Measurements from ENCODE around the gene THAP5.

THAP5 gene

GRCh38 chr7:108528183-108528712, 41.3 kb downstream of the THAP5 start:
- DNase-seq: no peak

- no peak for DNase-seq
These were observed 42.8 kb downstream of the THAP5 start for GRCh38 chr7:108526768-108527017.

GRCh38 chr7:108525985-108526767, 43.3 kb downstream of the THAP5 start, which contains the start of gene PNPLA8:
Gene PNPLA8, minus strand, starts transcription at chr7:108526135. Its CDS starts 10,644 bp downstream, at chr7:108515491.
- DNase-seq: peak; percentile 99

GRCh38 chr7:108525327-108525984, 44.0 kb downstream of the THAP5 start:
- DNase-seq: peak; percentile 72

GRCh38 chr7:108522780-108523179, 46.7 kb downstream of the THAP5 start:
- DNase-seq: no peak

GRCh38 chr7:108517951-108518350, 51.6 kb downstream of the THAP5 start:
- no peak for DNase-seq

- DNase-seq: no peak
These were observed 53.9 kb downstream of the THAP5 start for GRCh38 chr7:108515630-108516029.

GRCh38 chr7:108515013-108515412, 54.5 kb downstream of the THAP5 start:
- DNase-seq: no peak

All from CD4-positive, alpha-beta T cell treated with Interleukin-6 for 4 hours (primary cell).